HepG2 (cell line): Measurements from ENCODE around the gene RASSF4. TPM values are rescaled to one million over a fixed set of nuclear protein-coding genes. Genes with fewer than 3 reads are reported as not detected.

Experiments used
- ATAD3A ChIP-seq: sonication (generic); formaldehyde crosslinking; IDR thresholded peaks from 2 replicates; pipeline ENCODE4 v1.4.0; 2020; ENCODE audit warnings: missing genetic modification reagents
- CENPT ChIP-seq: sonication (generic); formaldehyde crosslinking; IDR thresholded peaks from 2 replicates; pipeline ENCODE4 v1.8.0; 2022; ENCODE audit warnings: low read depth, mild to moderate bottlenecking, moderate library complexity, missing genetic modification reagents
- ELF3 ChIP-seq: IDR thresholded peaks from 2 replicates; pipeline ENCODE4 v1.6.1; 2016; ENCODE audit warnings: missing genetic modification reagents, missing compliant biosample characterization
- HOXD1 ChIP-seq: sonication (generic); formaldehyde crosslinking; IDR thresholded peaks from 2 replicates; pipeline ENCODE4 v1.5.0; 2020; ENCODE audit warnings: missing genetic modification reagents
- PHF5A ChIP-seq: IDR thresholded peaks from one replicate; pipeline ENCODE4 v1.6.1; 2018; ENCODE audit warnings: low read depth, missing genetic modification reagents; ENCODE audit not compliant: unreplicated experiment
- PRMT3 ChIP-seq: sonication (generic); formaldehyde crosslinking; IDR thresholded peaks from 2 replicates; pipeline ENCODE4 v1.8.1; 2022; ENCODE audit warnings: low read depth, mild to moderate bottlenecking, moderate library complexity, missing genetic modification reagents, borderline replicate concordance
- SALL1 ChIP-seq: sonication (generic); formaldehyde crosslinking; IDR thresholded peaks from 2 replicates; pipeline ENCODE4 v1.8.0; 2022; ENCODE audit warnings: mild to moderate bottlenecking, missing genetic modification reagents
- ZFP36 ChIP-seq: fragments of 150-350 bp; IDR thresholded peaks from 2 replicates; pipeline ENCODE4 v1.6.1; 2018; ENCODE audit warnings: borderline replicate concordance, low read length, low read depth; ENCODE audit not compliant: partially characterized antibody
- ZFP37 ChIP-seq: sonication (generic); formaldehyde crosslinking; IDR thresholded peaks from 2 replicates; pipeline ENCODE4 v1.4.0; 2020; ENCODE audit warnings: missing genetic modification reagents, borderline replicate concordance
- ZNF430 ChIP-seq: sonication (generic); formaldehyde crosslinking; IDR thresholded peaks from 2 replicates; pipeline ENCODE4 v1.9.0; 2021; ENCODE audit warnings: mild to moderate bottlenecking, missing genetic modification reagents
- ZZZ3 ChIP-seq: sonication (generic); formaldehyde crosslinking; IDR thresholded peaks from 2 replicates; pipeline ENCODE4 v1.4.0; 2020; ENCODE audit warnings: missing genetic modification reagents, mild to moderate bottlenecking, borderline replicate concordance
- polyA plus RNA-seq, 8 experiments: library from polyadenylated mRNA; depleted of rRNA in 3 of 8; stranded (reverse) in 7 of 8; unstranded in 1 of 8; fragments of >200 nt; fragmentation: Illumina TruSeq in 4 of 8; extraction: Trizol in 4 of 8; gene quantifications; 2 replicates each; pipeline versions ENCODE4 v1.2.1 to v1.2.3, GENCODE V29; 2011 to 2016; ENCODE audit warnings: low read depth in 4 of 8, missing spikeins in 1 of 8, mixed read lengths in 1 of 8; ENCODE audit not compliant: insufficient read depth in 1 of 8
- total RNA-seq, 5 experiments: library from RNA; depleted of rRNA; stranded (reverse); fragments of >200 nt; fragmentation: Illumina TruSeq; extraction: Trizol; gene quantifications; 2 replicates each; pipeline ENCODE4 v1.2.3, GENCODE V29; 2016; ENCODE audit warnings: low read depth in 1 of 5
- TF ChIP-seq, protein P1 (sequence below): sonication (generic); formaldehyde crosslinking; IDR thresholded peaks from 2 replicates; pipeline ENCODE4 v1.5.0; 2020; ENCODE audit warnings: missing genetic modification reagents
- TF ChIP-seq, protein P2 (sequence below): sonication (generic); formaldehyde crosslinking; IDR thresholded peaks from 2 replicates; pipeline ENCODE4 v1.8.1; 2023; ENCODE audit warnings: mild to moderate bottlenecking, missing genetic modification reagents
- TF ChIP-seq, protein P3 (sequence below): sonication (generic); formaldehyde crosslinking; IDR thresholded peaks from 2 replicates; pipeline ENCODE4 v1.4.0; 2020; ENCODE audit warnings: missing genetic modification reagents, borderline replicate concordance
- TF ChIP-seq, protein P4 (sequence below): sonication (generic); formaldehyde crosslinking; IDR thresholded peaks from 2 replicates; pipeline ENCODE4 v1.5.0; 2020; ENCODE audit warnings: mild to moderate bottlenecking, missing genetic modification reagents
- TF ChIP-seq, protein P5 (sequence below), 2 experiments: sonication (generic) in 1 of 2; formaldehyde crosslinking in 1 of 2; IDR thresholded peaks; 2 replicates each; pipeline versions ENCODE4 v1.5.1 to v1.6.1; 2011 to 2020; ENCODE audit warnings: borderline replicate concordance in 1 of 2, low read depth in 1 of 2, low read length in 1 of 2, mild to moderate bottlenecking in 1 of 2, missing genetic modification reagents in 1 of 2, moderate library complexity in 1 of 2
- TF ChIP-seq, protein P6 (sequence below): sonication (generic); formaldehyde crosslinking; IDR thresholded peaks from 2 replicates; pipeline ENCODE4 v1.5.0; 2020; ENCODE audit warnings: missing genetic modification reagents

The RASSF4 gene
- total and polyA plus RNA-seq, 2 of the 13 experiments (the other 11 are each of a cell fraction or from before 2014, with no cell fraction given), result 34.0 to 51.7 TPM

DNA sequence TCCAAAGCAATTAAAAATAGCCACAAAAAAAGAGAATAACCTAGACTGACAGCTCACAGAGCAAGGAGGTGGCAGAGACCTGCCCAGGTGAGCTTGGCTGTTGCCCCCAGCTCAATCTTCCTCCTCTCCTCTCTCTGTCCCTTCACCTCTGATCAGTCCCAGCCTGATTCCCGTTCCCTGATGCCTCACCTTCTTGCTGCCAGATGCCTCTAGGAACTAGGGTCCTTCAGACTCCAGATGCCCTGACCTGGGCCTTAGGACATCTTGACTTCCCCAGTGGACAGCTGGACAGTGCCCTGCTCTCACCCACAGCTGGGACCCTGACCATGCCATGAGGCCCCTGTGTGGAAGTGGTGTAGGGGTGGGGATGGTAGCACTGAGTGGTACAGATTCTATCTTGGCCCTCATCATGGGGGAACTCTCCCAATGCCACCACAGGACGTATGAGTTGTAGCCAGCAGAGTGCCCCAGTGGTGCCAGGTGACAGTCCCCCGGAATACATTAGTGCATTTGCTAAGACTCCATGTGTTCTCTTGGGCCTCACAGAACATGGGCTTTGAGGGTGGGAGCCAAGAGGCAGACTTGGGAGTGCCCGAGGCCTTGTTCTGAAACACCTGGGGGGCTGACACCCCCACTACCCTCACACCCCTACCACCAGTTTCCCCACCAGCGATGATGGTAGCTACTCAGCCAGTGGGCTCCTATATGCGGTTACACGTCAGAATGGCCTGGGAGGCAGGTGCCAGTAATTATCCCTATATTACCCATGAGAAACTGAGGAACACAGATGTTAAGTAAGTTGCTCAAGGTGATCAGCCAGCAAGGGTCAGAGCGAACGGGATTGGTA lies 17.0 kb downstream of the RASSF4 start (continued):
- TF ChIP-seq ZFP37 (CRISPR knock-in tag) (peak; percentile 57; the same call in 1 of the 2 replicates), ZZZ3 (no peak; the same call in 1 of the 2 replicates), CENPT (CRISPR knock-in tag) (peak; percentile 54; the same call in 1 of the 2 replicates), PRMT3 (CRISPR knock-in tag) (peak; percentile 70; the same call in 1 of the 2 replicates), PHF5A (CRISPR knock-in tag) (peak; percentile 86), ZNF430 (0 out of 2 replicates have a peak, but pooled peaks have one; percentile 37), ELF3 (CRISPR knock-in tag) (peak; percentile 54), ZFP36 (no peak), HOXD1 (CRISPR knock-in tag) (peak; percentile 10; the same call in 1 of the 2 replicates), ATAD3A (CRISPR knock-in tag) (peak; percentile 94; the same call in 1 of the 2 replicates), SALL1 (CRISPR knock-in tag) (peak; percentile 86)
- TF ChIP-seq, protein P1, sequence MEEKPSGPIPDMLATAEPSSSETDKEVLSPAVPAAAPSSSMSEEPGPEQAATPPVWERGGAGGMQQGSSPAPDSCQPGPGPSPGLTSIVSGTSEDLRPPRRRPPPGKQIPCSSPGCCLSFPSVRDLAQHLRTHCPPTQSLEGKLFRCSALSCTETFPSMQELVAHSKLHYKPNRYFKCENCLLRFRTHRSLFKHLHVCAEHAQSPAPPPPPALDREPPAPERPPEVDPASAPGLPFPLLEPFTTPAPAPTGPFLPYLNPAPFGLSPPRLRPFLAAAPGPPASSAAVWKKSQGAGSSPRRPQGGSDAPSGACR (CRISPR knock-in tag), result 0 out of 2 replicates have a peak, but pooled peaks have one; percentile 2
- TF ChIP-seq, protein P2, sequence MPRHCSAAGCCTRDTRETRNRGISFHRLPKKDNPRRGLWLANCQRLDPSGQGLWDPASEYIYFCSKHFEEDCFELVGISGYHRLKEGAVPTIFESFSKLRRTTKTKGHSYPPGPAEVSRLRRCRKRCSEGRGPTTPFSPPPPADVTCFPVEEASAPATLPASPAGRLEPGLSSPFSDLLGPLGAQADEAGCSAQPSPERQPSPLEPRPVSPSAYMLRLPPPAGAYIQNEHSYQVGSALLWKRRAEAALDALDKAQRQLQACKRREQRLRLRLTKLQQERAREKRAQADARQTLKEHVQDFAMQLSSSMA (CRISPR knock-in tag), result 0 out of 2 replicates have a peak, but pooled peaks have one; percentile 52
- TF ChIP-seq, protein P3, sequence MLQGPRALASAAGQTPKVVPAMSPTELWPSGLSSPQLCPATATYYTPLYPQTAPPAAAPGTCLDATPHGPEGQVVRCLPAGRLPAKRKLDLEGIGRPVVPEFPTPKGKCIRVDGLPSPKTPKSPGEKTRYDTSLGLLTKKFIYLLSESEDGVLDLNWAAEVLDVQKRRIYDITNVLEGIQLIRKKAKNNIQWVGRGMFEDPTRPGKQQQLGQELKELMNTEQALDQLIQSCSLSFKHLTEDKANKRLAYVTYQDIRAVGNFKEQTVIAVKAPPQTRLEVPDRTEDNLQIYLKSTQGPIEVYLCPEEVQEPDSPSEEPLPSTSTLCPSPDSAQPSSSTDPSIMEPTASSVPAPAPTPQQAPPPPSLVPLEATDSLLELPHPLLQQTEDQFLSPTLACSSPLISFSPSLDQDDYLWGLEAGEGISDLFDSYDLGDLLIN, result peak; percentile 57
- TF ChIP-seq, protein P4, sequence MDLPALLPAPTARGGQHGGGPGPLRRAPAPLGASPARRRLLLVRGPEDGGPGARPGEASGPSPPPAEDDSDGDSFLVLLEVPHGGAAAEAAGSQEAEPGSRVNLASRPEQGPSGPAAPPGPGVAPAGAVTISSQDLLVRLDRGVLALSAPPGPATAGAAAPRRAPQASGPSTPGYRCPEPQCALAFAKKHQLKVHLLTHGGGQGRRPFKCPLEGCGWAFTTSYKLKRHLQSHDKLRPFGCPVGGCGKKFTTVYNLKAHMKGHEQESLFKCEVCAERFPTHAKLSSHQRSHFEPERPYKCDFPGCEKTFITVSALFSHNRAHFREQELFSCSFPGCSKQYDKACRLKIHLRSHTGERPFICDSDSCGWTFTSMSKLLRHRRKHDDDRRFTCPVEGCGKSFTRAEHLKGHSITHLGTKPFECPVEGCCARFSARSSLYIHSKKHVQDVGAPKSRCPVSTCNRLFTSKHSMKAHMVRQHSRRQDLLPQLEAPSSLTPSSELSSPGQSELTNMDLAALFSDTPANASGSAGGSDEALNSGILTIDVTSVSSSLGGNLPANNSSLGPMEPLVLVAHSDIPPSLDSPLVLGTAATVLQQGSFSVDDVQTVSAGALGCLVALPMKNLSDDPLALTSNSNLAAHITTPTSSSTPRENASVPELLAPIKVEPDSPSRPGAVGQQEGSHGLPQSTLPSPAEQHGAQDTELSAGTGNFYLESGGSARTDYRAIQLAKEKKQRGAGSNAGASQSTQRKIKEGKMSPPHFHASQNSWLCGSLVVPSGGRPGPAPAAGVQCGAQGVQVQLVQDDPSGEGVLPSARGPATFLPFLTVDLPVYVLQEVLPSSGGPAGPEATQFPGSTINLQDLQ, result 0 out of 2 replicates have a peak, but pooled peaks have one; percentile 61
- TF ChIP-seq, protein P5, sequence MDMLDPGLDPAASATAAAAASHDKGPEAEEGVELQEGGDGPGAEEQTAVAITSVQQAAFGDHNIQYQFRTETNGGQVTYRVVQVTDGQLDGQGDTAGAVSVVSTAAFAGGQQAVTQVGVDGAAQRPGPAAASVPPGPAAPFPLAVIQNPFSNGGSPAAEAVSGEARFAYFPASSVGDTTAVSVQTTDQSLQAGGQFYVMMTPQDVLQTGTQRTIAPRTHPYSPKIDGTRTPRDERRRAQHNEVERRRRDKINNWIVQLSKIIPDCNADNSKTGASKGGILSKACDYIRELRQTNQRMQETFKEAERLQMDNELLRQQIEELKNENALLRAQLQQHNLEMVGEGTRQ (IDR thresholded peaks at IDR 0.05; ENCODE audit: low read depth, low read length), result no peak
- TF ChIP-seq, protein P5 (CRISPR knock-in tag; IDR thresholded peaks at IDR 0.05; ENCODE audit: borderline replicate concordance), result no peak
- TF ChIP-seq, protein P6, sequence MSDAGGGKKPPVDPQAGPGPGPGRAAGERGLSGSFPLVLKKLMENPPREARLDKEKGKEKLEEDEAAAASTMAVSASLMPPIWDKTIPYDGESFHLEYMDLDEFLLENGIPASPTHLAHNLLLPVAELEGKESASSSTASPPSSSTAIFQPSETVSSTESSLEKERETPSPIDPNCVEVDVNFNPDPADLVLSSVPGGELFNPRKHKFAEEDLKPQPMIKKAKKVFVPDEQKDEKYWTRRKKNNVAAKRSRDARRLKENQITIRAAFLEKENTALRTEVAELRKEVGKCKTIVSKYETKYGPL, result peak; percentile 26; the same call in 1 of the 2 replicates
